H9 (cell line): Measurements from ENCODE around the gene SORCS2. TPM values are rescaled to one million over a fixed set of nuclear protein-coding genes. Genes with fewer than 3 reads are reported as not detected.

Experiments used
- DNase-seq: peaks from one replicate; pipeline ENCODE4 v3.0.0-alpha.2; 2017
- H2AFZ ChIP-seq: one replicate; pipeline ENCODE4 v1.6.1; 2013; ENCODE audit warnings: mild to moderate bottlenecking, low read length, control low read depth, moderate library complexity
- H2AK5ac ChIP-seq: 2 replicates; pipeline ENCODE4 v1.6.1; 2013; ENCODE audit warnings: low read length, control low read depth, mixed read lengths; ENCODE audit not compliant: insufficient read length
- H2BK120ac ChIP-seq: one replicate; pipeline ENCODE4 v1.6.1; 2013; ENCODE audit warnings: low read depth, mild to moderate bottlenecking, low read length, control low read depth, inconsistent platforms; ENCODE audit not compliant: poor library complexity, severe bottlenecking
- H2BK12ac ChIP-seq: 2 replicates; pipeline ENCODE4 v1.6.1; 2013; ENCODE audit warnings: low read length, control low read depth, mixed read lengths, low read depth; ENCODE audit not compliant: insufficient read length
- H2BK15ac ChIP-seq: 2 replicates; pipeline ENCODE4 v1.6.1; 2013; ENCODE audit warnings: low read depth, low read length, control low read depth
- H2BK20ac ChIP-seq: one replicate; pipeline ENCODE4 v1.6.1; 2013; ENCODE audit warnings: low read depth, mild to moderate bottlenecking, low read length, control low read depth, inconsistent platforms; ENCODE audit not compliant: poor library complexity, severe bottlenecking
- H2BK5ac ChIP-seq: 2 replicates; pipeline ENCODE4 v1.6.1; 2013; ENCODE audit warnings: low read length, control low read depth, mixed read lengths; ENCODE audit not compliant: insufficient read length
- H3K14ac ChIP-seq: 2 replicates; pipeline ENCODE4 v1.6.1; 2013; ENCODE audit warnings: low read length, control low read depth; ENCODE audit not compliant: insufficient read depth
- H3K18ac ChIP-seq: 2 replicates; pipeline ENCODE4 v1.6.1; 2013; ENCODE audit warnings: low read depth, mild to moderate bottlenecking, mixed read lengths, low read length, control low read depth; ENCODE audit not compliant: insufficient read length
- H3K23ac ChIP-seq: 2 replicates; pipeline ENCODE4 v1.6.1; 2013; ENCODE audit warnings: low read length, control low read depth, mixed read lengths, low read depth; ENCODE audit not compliant: insufficient read length
- H3K23me2 ChIP-seq: 2 replicates; pipeline ENCODE4 v1.6.1; 2013; ENCODE audit warnings: low read depth, mild to moderate bottlenecking, mixed read lengths, low read length, control low read depth; ENCODE audit not compliant: insufficient read length, poor library complexity, severe bottlenecking
- H3K27ac ChIP-seq: 2 replicates; pipeline ENCODE4 v1.5.1; 2013; ENCODE audit warnings: low read length, control low read depth, mixed read lengths, low read depth; ENCODE audit not compliant: insufficient read length
- H3K27me3 ChIP-seq: 2 replicates; pipeline ENCODE4 v1.6.1; 2013; ENCODE audit warnings: low read length, control low read depth, inconsistent platforms; ENCODE audit not compliant: insufficient read depth
- H3K4ac ChIP-seq: 2 replicates; pipeline ENCODE4 v1.6.1; 2013; ENCODE audit warnings: low read depth, mild to moderate bottlenecking, control low read depth, inconsistent platforms, low read length, moderate library complexity
- H3K4me1 ChIP-seq: 2 replicates; pipeline ENCODE4 v1.6.1; 2013; ENCODE audit warnings: low read length, control low read depth, inconsistent platforms; ENCODE audit not compliant: insufficient read depth
- H3K4me2 ChIP-seq: 2 replicates; pipeline ENCODE4 v1.6.1; 2013; ENCODE audit warnings: low read length, control low read depth, mixed read lengths; ENCODE audit not compliant: insufficient read length, insufficient read depth
- H3K56ac ChIP-seq: 2 replicates; pipeline ENCODE4 v1.6.1; 2013; ENCODE audit warnings: low read depth, mild to moderate bottlenecking, mixed read lengths, low read length, control low read depth; ENCODE audit not compliant: insufficient read length
- H3K79me1 ChIP-seq: 2 replicates; pipeline ENCODE4 v1.6.1; 2013; ENCODE audit warnings: low read depth, mild to moderate bottlenecking, moderate library complexity, low read length, control low read depth, inconsistent platforms; ENCODE audit not compliant: insufficient read depth, poor library complexity, severe bottlenecking
- H3K79me2 ChIP-seq: 2 replicates; pipeline ENCODE4 v1.6.1; 2013; ENCODE audit warnings: low read length, control low read depth, inconsistent platforms; ENCODE audit not compliant: insufficient read depth
- H3K9ac ChIP-seq: 2 replicates; pipeline ENCODE4 v1.6.1; 2013; ENCODE audit warnings: low read length, control low read depth, mixed read lengths; ENCODE audit not compliant: insufficient read length; ENCODE audit errors: extremely low read depth
- H3K9me3 ChIP-seq: one replicate; pipeline ENCODE4 v1.6.1; 2013; ENCODE audit warnings: low read depth, low read length, inconsistent platforms; ENCODE audit not compliant: control insufficient read depth
- H3T11ph ChIP-seq: one replicate; pipeline ENCODE4 v1.6.1; 2013; ENCODE audit warnings: mild to moderate bottlenecking, low read length, control low read depth, inconsistent platforms
- H4K20me1 ChIP-seq: one replicate; pipeline ENCODE4 v1.6.1; 2013; ENCODE audit not compliant: control insufficient read depth, insufficient read length, insufficient read depth
- H4K5ac ChIP-seq: 2 replicates; pipeline ENCODE4 v1.6.1; 2013; ENCODE audit warnings: low read depth, mild to moderate bottlenecking, mixed read lengths, low read length, control low read depth; ENCODE audit not compliant: insufficient read length
- H4K8ac ChIP-seq: replicated peaks from 2 replicates; pipeline ENCODE4 v1.6.1; 2013; ENCODE audit warnings: low read length, control low read depth, mixed read lengths, low read depth; ENCODE audit not compliant: insufficient read length
- H4K91ac ChIP-seq: 2 replicates; pipeline ENCODE4 v1.6.1; 2013; ENCODE audit warnings: low read depth, mild to moderate bottlenecking, moderate library complexity, mixed read lengths, low read length, control low read depth; ENCODE audit not compliant: insufficient read length
- H3K27ac Mint-ChIP-seq, 3 experiments: 2 replicates in 2 of 3; 3 replicates in 1 of 3; pipeline ENCODE4 v1.8.0; 2020 to 2021; ENCODE audit warnings: mixed read lengths in 3 of 3, mild to moderate bottlenecking in 1 of 3, moderate library complexity in 1 of 3
- H3K27me3 Mint-ChIP-seq: 2 replicates; pipeline ENCODE4 v1.8.0; 2021; ENCODE audit warnings: low read depth, mild to moderate bottlenecking, moderate library complexity, mixed read lengths
- H3K36me3 Mint-ChIP-seq, 3 experiments: 2 replicates in 2 of 3; 3 replicates in 1 of 3; pipeline ENCODE4 v1.8.0; 2020 to 2021; ENCODE audit warnings: low read depth in 3 of 3, mixed read lengths in 3 of 3; ENCODE audit not compliant: insufficient read depth in 1 of 3
- H3K4me1 Mint-ChIP-seq, 2 experiments: 2 replicates each; pipeline ENCODE4 v1.8.0; 2020; ENCODE audit warnings: mixed read lengths in 2 of 2
- H3K4me3 Mint-ChIP-seq, 2 experiments: 2 replicates in 1 of 2; 3 replicates in 1 of 2; pipeline ENCODE4 v1.8.0; 2020 to 2021; ENCODE audit warnings: mild to moderate bottlenecking in 2 of 2, mixed read lengths in 2 of 2, moderate library complexity in 1 of 2
- H3K9me3 Mint-ChIP-seq, 2 experiments: 2 replicates in 1 of 2; 3 replicates in 1 of 2; pipeline ENCODE4 v1.8.0; 2020; ENCODE audit warnings: mild to moderate bottlenecking in 2 of 2, mixed read lengths in 2 of 2, moderate library complexity in 1 of 2
- WGBS: extraction: QIAGEN DNeasy Blood & Tissue Kit; methylation state at CpG from one replicate; pipeline ENCODE4 v1.1.7; 2013; ENCODE audit warnings: missing lambda C conversion rate, low lambda C conversion rate, mixed read lengths; ENCODE audit not compliant: insufficient read length; ENCODE audit errors: extremely low coverage; 5-methylcytosine and 5-hydroxymethylcytosine counted together
- total RNA-seq: library from RNA; stranded (reverse); gene quantifications from 2 replicates; pipeline ENCODE4 v1.2.1, GENCODE V29; 2021
- TF ChIP-seq, protein P1 (sequence below): fragments of 200-600 bp; sonication (generic); conservative IDR thresholded peaks from 3 replicates; pipeline ENCODE4 v1.8.0; 2021; ENCODE audit warnings: antibody characterized with exemption, mild to moderate bottlenecking

SORCS2 gene
- total RNA-seq, 1 experiment from 2014 or later: 0.57 TPM

DNA sequence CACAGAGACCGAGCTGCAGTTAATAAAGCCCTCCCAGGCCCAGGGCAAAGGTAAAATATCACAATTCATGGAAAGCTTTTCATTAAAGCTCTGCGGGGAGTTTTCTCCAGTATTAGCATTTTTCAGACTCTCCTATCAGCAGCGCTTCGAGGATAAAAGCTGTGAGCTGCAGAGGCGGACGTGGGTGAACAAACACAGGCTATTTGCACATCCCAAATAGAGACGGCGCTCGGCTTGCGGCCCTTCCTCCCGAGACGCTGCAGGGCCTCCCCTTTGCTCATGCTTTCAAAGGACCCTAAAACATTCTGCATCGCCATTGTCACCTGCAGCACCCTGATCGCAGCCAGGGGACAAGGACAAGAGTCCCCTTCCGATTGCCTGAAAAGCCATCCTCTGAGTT is 97.3 kb downstream of the SORCS2 start:
- Histone ChIP-seq H4K91ac (no peak overlapping the region), H3K27ac (no peak overlapping the region), H3K4me2 (no peak overlapping the region), H3K23ac (no peak overlapping the region), H3K18ac (no peak overlapping the region), H3K79me2 (no peaks in the 10 kb centered on the region), H3K79me1 (no peaks in the 10 kb centered on the region), H3K4ac (no peak overlapping the region), H2BK15ac (no peak overlapping the region), H3K23me2 (no peaks in the 10 kb centered on the region), H2BK120ac (no peak overlapping the region), H3K27me3 (no peaks in the 10 kb centered on the region), H2AK5ac (no peak overlapping the region), H2BK5ac (no peak overlapping the region), H2BK20ac (no peak overlapping the region), H4K5ac (no peak overlapping the region), H2BK12ac (no peak overlapping the region), H4K20me1 (no peaks in the 10 kb centered on the region), H3K4me1 (no peaks in the 10 kb centered on the region), H3K56ac (no peak overlapping the region), H3K9ac (no peak overlapping the region), H3T11ph (no peak overlapping the region), H4K8ac (no peak overlapping the region), H2AFZ (no peak overlapping the region), H3K9me3 (no peaks in the 10 kb centered on the region), H3K14ac (no peak overlapping the region)
- Mint-ChIP-seq H3K27ac (no peak overlapping the region), H3K36me3 (no peaks in the 10 kb centered on the region), H3K4me3 (no peak overlapping the region), H3K27me3 (peaks cover 11% of the 10 kb centered on the region), H3K9me3 (no peaks in the 10 kb centered on the region), H3K4me1 (no peaks in the 10 kb centered on the region)
- no peak for DNase-seq
- TF ChIP-seq, protein P1, sequence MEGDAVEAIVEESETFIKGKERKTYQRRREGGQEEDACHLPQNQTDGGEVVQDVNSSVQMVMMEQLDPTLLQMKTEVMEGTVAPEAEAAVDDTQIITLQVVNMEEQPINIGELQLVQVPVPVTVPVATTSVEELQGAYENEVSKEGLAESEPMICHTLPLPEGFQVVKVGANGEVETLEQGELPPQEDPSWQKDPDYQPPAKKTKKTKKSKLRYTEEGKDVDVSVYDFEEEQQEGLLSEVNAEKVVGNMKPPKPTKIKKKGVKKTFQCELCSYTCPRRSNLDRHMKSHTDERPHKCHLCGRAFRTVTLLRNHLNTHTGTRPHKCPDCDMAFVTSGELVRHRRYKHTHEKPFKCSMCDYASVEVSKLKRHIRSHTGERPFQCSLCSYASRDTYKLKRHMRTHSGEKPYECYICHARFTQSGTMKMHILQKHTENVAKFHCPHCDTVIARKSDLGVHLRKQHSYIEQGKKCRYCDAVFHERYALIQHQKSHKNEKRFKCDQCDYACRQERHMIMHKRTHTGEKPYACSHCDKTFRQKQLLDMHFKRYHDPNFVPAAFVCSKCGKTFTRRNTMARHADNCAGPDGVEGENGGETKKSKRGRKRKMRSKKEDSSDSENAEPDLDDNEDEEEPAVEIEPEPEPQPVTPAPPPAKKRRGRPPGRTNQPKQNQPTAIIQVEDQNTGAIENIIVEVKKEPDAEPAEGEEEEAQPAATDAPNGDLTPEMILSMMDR: no peak
- WGBS: no CpG with 5 or more reads among the region's 15 CpGs
